NCI-H2107 (cell line): Measurements from ENCODE around the gene LENEP.

Source experiments
- DNase-seq: peaks from one replicate; lab custom pipeline; 2025; lab: John Stamatoyannopoulos, UW

The LENEP gene

GRCh38 chr1:154999571-155000410 is 6.4 kb downstream of the LENEP start:
- DNase-seq, result no peak

- no peak for DNase-seq
Observed at GRCh38 chr1:155000411-155000725, 7.0 kb downstream of the LENEP start.

- peak; percentile 86 for DNase-seq
Observed at GRCh38 chr1:155000726-155001424, 7.5 kb downstream of the LENEP start.

- DNase-seq, result no peak
Observed at GRCh38 chr1:155001425-155001674, 8.0 kb downstream of the LENEP start.

GRCh38 chr1:155001675-155002463 is 8.5 kb downstream of the LENEP start:
- DNase-seq, result peak; percentile 98

- DNase-seq, result peak; percentile 73
Observed at GRCh38 chr1:155002464-155003226, 9.3 kb downstream of the LENEP start, which contains the start of gene ZBTB7B. TSS of gene ZBTB7B (plus strand) at chr1:155002802. CDS start at chr1:155014661, 11,859 bp downstream.

GRCh38 chr1:155003227-155003765 is 9.9 kb downstream of the LENEP start:
- DNase-seq, result peak; percentile 34

- DNase-seq, result no peak
Observed at GRCh38 chr1:155003766-155004351, 10.5 kb downstream of the LENEP start.

- peak; percentile 18 for DNase-seq
Observed at GRCh38 chr1:155004352-155005075, 11.1 kb downstream of the LENEP start.

- no peak for DNase-seq
Observed at GRCh38 chr1:155005076-155006011, 12.0 kb downstream of the LENEP start.

GRCh38 chr1:155006601-155007101 is 13.3 kb downstream of the LENEP start:
- DNase-seq, result no peak

GRCh38 chr1:155007251-155007828 is 14.0 kb downstream of the LENEP start:
- no peak for DNase-seq

- no peak for DNase-seq
Observed at GRCh38 chr1:155008015-155008941, 14.9 kb downstream of the LENEP start.

GRCh38 chr1:155009221-155009711 is 15.9 kb downstream of the LENEP start:
- DNase-seq, result no peak

- DNase-seq, result no peak
Observed at GRCh38 chr1:155009742-155010141, 16.4 kb downstream of the LENEP start.

GRCh38 chr1:155010211-155010918 is 17.0 kb downstream of the LENEP start:
- no peak for DNase-seq

GRCh38 chr1:155011004-155011416 is 17.6 kb downstream of the LENEP start:
- DNase-seq, result no peak
